ENCODE measurements around the gene BICC1.

DNA sequence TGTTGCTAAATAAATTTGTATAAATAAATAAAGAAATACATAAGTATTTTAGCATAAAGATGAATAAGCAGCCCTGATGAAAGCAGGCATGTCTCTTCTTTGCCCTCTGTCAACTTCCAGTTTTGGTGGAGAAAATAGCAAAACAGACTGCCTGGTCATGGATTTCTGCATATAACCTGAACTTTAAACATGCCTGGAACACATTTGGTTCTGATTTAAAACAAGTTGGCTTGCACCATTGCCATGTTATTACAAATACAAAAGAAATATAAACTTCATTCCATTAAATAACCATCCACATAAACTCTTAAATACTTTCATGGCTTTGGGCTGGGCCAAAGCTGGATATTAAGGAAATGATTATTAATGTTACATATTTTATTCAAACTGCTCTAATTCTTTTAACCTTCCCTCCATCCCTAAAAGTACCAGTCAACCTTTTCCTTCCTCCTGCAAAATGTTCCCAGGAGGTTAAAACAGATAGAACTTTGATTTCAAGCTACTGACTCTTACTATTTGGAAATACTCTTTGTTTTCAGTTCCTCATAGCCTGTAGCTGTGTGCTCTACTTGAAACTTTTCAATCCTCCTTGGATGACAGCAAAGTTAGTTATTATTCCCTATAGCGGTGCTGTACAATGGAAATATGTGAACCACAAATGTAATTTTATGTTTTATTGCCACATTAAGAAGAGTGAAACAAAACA is 96.3 kb downstream of the BICC1 start:
- TF ChIP-seq, protein P1, sequence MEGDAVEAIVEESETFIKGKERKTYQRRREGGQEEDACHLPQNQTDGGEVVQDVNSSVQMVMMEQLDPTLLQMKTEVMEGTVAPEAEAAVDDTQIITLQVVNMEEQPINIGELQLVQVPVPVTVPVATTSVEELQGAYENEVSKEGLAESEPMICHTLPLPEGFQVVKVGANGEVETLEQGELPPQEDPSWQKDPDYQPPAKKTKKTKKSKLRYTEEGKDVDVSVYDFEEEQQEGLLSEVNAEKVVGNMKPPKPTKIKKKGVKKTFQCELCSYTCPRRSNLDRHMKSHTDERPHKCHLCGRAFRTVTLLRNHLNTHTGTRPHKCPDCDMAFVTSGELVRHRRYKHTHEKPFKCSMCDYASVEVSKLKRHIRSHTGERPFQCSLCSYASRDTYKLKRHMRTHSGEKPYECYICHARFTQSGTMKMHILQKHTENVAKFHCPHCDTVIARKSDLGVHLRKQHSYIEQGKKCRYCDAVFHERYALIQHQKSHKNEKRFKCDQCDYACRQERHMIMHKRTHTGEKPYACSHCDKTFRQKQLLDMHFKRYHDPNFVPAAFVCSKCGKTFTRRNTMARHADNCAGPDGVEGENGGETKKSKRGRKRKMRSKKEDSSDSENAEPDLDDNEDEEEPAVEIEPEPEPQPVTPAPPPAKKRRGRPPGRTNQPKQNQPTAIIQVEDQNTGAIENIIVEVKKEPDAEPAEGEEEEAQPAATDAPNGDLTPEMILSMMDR (IDR thresholded peaks at IDR 0.05) = no peak
- TF ChIP-seq POLR2A (IDR thresholded peaks at IDR 0.05) (no peak), EP300 (IDR thresholded peaks at IDR 0.05) (no peak)
